ENCODE results near the gene GDPD4.

Gene GDPD4

GRCh38 chr11:77345621-77346020 is 44.1 kb upstream of the GDPD4 start:
- no peaks in the 10 kb centered on the region for H4K20me1 ChIP-seq (ENCODE audit: insufficient read depth, low read length)
- H3K27me3 ChIP-seq (replicated peaks; ENCODE audit: insufficient read depth, low read length): no peaks in the 10 kb centered on the region
- H3K27ac ChIP-seq (ENCODE audit: low read length): no peak overlapping the region
- no peaks in the 10 kb centered on the region for H3K36me3 ChIP-seq (replicated peaks; ENCODE audit: insufficient read depth, low read length)
- H3K9ac ChIP-seq (ENCODE audit: low read length): no peak overlapping the region
- no peaks in the 10 kb centered on the region for H3K9me3 ChIP-seq (replicated peaks; ENCODE audit: insufficient read depth, low read length)
- no peak overlapping the region for H2AFZ ChIP-seq (ENCODE audit: low read length)
- no peak overlapping the region for H3K4me2 ChIP-seq (ENCODE audit: low read depth, low read length)
- H3K79me2 ChIP-seq (ENCODE audit: low read length): no peaks in the 10 kb centered on the region
- no peak for DNase-seq
- no peaks in the 10 kb centered on the region for H3K4me1 ChIP-seq (ENCODE audit: low read length)
- H3K4me3 ChIP-seq (ENCODE audit: low read length): no peak overlapping the region
- TF ChIP-seq EZH2 (optimal IDR thresholded peaks at IDR 0.05; ENCODE audit: low read depth, low read length) (no peak), EZH2phosphoT487 (IDR thresholded peaks at IDR 0.05; ENCODE audit: low read length) (no peak), CTCF (IDR thresholded peaks at IDR 0.05; ENCODE audit: low read length) (no peak)
- H3F3A ChIP-seq (ENCODE audit: insufficient read depth, low read length): no peaks in the 10 kb centered on the region
- H3K9me2 ChIP-seq (replicated peaks; ENCODE audit: insufficient read depth, low read length): no peaks in the 10 kb centered on the region

DNA sequence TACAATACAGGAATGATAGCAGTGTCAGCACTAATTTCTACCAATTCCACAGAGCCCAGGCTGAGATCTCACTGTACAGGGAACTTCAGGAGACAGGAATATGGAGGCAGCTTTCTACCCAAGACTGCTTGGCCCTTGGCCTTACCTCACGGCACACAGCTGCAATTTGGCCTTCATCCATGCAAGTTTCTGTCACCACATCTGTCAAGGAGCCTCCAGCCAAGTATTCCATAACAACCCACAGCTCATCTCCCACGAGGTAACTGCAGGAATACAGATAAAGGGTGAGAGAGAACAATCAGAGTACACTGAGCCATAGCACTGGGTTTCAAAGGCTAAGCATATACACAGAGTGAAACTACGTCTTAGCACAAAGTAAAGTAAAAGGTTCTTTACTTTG is 39.0 kb upstream of the GDPD4 start:
- no peak overlapping the region for H3K27ac ChIP-seq (ENCODE audit: low read length)
- TF ChIP-seq CTCF (IDR thresholded peaks at IDR 0.05; ENCODE audit: low read length) (no peak), EZH2 (optimal IDR thresholded peaks at IDR 0.05; ENCODE audit: low read depth, low read length) (no peak), EZH2phosphoT487 (IDR thresholded peaks at IDR 0.05; ENCODE audit: low read length) (no peak)

DNA sequence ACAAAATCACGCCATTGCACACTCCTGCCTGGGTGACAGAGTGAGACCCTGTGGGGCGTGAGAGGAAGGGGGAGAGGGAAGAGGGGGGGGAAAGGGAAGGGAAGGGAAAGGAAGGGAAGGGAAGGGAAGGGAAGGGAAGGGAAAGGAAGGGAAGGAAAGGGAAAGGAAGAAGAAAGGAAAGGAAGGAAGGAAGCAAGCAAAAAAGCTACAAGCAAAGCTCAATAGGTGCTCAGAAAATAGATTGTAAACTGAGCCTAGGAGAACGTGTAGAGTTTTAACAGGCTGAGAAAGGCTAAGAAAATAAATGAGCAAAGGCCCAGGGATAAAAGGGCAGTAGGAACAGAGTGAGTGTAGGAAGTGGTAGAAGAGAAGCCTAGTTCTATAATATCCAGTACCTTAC is 30.8 kb upstream of the GDPD4 start:
- Histone ChIP-seq H4K20me1 (ENCODE audit: insufficient read depth, low read length) (0 out of 2 replicates have a peak, but pooled peaks cover 3% of the 10 kb centered on the region), H3K27me3 (replicated peaks; ENCODE audit: insufficient read depth, low read length) (no peaks in the 10 kb centered on the region), H3K9me2 (replicated peaks; ENCODE audit: insufficient read depth, low read length) (no peaks in the 10 kb centered on the region), H2AFZ (ENCODE audit: low read length) (no peak overlapping the region), H3K79me2 (ENCODE audit: low read length) (no peaks in the 10 kb centered on the region), H3K4me3 (ENCODE audit: low read length) (no peak overlapping the region), H3K4me2 (ENCODE audit: low read depth, low read length) (no peak overlapping the region), H3K36me3 (replicated peaks; ENCODE audit: insufficient read depth, low read length) (0 out of 2 replicates have a peak, but pooled peaks cover 3% of the 10 kb centered on the region), H3K9me3 (replicated peaks; ENCODE audit: insufficient read depth, low read length) (no peaks in the 10 kb centered on the region), H3K27ac (ENCODE audit: low read length) (no peak overlapping the region), H3K4me1 (ENCODE audit: low read length) (no peaks in the 10 kb centered on the region), H3F3A (ENCODE audit: insufficient read depth, low read length) (0 out of 2 replicates have a peak, but pooled peaks cover 4% of the 10 kb centered on the region), H3K9ac (ENCODE audit: low read length) (no peak overlapping the region)
- TF ChIP-seq EZH2phosphoT487 (IDR thresholded peaks at IDR 0.05; ENCODE audit: low read length) (no peak), CTCF (IDR thresholded peaks at IDR 0.05; ENCODE audit: low read length) (no peak), EZH2 (optimal IDR thresholded peaks at IDR 0.05; ENCODE audit: low read depth, low read length) (no peak)
- no peak for DNase-seq

More for the DNA sequence above, 39.0 kb upstream of the GDPD4 start:
- H3K9ac ChIP-seq (ENCODE audit: low read length): no peak overlapping the region
- H3K4me2 ChIP-seq (ENCODE audit: low read depth, low read length): no peak overlapping the region
- no peaks in the 10 kb centered on the region for H3K9me3 ChIP-seq (replicated peaks; ENCODE audit: insufficient read depth, low read length)
- no peaks in the 10 kb centered on the region for H3K79me2 ChIP-seq (ENCODE audit: low read length)
- H2AFZ ChIP-seq (ENCODE audit: low read length): no peak overlapping the region
- H3K4me3 ChIP-seq (ENCODE audit: low read length): no peak overlapping the region
- no peaks in the 10 kb centered on the region for H3K36me3 ChIP-seq (replicated peaks; ENCODE audit: insufficient read depth, low read length)
- H3F3A ChIP-seq (ENCODE audit: insufficient read depth, low read length): no peaks in the 10 kb centered on the region
- no peaks in the 10 kb centered on the region for H3K27me3 ChIP-seq (replicated peaks; ENCODE audit: insufficient read depth, low read length)
- H3K4me1 ChIP-seq (ENCODE audit: low read length): no peaks in the 10 kb centered on the region
- H3K9me2 ChIP-seq (replicated peaks; ENCODE audit: insufficient read depth, low read length): no peaks in the 10 kb centered on the region
- DNase-seq: no peak
- no peaks in the 10 kb centered on the region for H4K20me1 ChIP-seq (ENCODE audit: insufficient read depth, low read length)

Data from MM.1S (cell line).